HG03520 (cell line): ENCODE results near the gene TBX3.

ENCODE experiments used
- ATAC-seq: cut with Tn5 transposase; IDR thresholded peaks from one replicate; pipeline ENCODE4 v1.9.1; 2021; ENCODE audit warnings: mild to moderate bottlenecking, moderate library complexity; ENCODE audit not compliant: unreplicated experiment

The TBX3 gene

DNA sequence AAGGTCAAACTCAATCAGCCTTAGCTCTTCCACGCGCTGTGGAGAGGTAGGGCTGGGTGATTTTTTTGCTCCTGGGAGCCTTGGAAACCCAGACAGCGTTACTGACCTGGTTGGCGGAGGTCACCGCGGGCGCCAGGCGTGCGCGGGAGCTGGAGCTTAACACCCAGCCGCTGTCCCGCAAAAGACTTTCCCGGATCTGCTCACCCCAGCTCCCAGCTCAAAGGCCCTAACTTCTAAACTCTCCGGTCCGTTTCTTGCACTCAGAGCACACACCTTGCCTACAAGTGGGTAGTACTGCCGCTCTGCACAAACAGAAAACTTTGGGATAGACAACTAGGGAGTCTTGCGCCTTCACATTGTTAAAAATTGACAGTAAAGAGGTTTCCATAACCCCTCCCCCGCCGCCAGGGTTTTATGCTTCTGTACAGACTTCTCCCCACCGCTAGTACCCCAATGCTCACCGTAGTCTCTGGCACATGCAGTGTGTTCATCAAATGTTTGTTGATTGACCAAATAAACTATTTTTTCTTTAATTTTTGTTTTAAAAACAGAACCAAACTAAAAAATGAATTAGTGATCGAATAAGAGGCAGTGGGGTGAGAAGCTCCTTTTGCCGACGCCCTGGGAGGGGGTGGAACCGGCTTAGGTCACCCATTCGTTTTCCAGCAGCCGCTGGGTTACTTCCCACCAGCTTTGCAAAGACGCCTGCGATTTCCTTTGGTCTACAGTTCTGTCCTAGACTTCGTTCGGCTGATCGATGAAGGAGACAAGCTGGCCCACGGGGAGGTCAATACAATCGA lies 12.7 kb upstream of the TBX3 start:
- no peak for ATAC-seq

DNA sequence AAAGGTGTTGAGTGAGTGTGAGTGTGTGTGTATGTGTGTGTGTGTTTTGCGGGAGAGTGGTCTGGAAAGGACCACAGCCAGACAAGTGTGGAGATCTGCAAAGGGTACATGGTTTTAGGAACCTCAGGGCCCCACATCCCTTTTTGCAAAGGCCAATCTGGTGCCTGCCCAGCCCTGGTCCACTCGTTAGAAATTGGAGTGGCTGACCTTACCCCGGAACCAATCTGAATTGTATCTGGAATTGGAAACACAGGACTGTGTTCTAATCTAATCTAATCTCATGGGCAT lies 11.3 kb upstream of the TBX3 start:
- ATAC-seq = no peak

DNA sequence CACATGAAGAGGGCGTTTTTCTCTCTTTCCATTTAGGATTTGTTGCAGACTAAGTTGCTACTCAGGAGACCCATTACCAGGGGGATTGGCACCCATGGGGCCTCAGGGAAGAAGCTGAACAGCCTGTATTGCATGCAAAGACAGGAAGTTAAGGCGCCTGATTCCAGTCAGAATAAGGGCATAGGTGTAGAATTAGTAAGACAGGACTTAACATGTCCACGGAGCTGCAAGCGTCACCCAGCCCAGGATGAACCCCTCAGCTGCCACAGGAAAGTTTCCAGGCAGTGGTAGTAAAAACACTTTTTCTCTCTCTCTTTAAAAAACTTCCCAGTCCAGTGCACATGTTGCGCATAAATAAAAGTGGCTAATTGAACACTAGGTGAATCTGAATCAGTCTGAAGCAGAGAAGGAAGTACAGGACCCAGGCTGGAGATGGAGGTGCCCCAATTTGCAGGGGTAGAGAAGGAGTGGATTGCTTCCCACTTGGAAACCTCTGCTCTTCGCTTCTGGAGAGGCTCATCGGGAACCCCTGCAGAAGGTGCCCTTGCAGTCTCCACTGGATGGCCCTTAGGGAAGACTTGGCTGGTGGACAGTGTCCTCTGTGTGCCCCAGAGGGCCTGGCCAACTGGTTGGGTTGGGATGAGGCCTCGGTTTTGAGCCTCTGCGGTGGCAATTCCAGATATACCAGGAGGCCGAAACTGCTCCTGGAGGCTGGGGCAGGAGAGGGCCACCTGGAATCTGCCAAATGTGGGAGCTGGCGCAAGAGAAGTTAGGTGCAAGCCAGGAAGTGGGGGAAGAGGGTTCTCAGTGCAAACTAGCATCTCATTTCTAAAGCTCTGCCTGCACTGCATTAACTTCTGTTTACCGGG lies 10.7 kb upstream of the TBX3 start:
- ATAC-seq = no peak

DNA sequence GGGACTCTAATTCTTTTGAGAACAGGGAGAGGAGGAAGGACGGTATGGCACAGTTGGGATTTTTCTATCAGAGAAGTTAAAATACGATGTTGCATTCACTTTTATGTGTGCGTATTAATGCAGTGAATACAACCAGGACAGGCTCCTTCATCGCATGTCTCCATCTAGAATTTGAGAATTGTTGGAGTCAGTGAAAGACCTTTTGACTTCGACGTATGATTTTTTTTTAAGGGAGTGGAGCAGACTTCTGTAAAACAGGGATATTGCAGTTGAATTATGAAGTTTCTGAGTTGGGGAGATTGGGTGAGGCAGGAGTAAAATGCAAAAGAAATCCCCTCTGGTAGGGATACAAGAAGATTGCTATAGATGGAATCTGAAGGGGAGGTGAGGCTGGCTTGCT lies 9.6 kb upstream of the TBX3 start:
- ATAC-seq = no peak

DNA sequence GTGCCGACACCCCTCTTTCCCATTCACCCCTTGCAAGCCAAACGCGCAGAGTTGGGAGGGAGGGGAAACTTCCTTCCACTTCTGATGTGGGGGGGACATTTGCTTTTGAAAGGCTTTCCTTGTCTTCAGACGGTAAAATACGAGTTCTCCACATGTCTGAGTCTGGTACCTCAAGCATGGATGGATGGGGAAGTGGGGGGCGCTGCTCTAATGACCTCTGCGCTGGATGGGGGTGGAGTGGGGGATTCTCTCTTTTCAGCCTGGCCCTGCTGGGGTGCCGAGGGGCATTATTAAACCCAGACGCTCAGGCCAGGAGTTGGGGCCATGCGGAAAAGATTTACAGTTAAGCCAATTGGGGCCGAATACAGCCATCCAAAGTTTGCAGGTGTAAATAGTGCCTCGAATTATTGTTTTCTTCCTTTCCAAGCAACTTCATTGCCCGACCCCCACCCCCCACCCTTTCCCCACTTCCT lies 9.1 kb upstream of the TBX3 start:
- no peak for ATAC-seq

DNA sequence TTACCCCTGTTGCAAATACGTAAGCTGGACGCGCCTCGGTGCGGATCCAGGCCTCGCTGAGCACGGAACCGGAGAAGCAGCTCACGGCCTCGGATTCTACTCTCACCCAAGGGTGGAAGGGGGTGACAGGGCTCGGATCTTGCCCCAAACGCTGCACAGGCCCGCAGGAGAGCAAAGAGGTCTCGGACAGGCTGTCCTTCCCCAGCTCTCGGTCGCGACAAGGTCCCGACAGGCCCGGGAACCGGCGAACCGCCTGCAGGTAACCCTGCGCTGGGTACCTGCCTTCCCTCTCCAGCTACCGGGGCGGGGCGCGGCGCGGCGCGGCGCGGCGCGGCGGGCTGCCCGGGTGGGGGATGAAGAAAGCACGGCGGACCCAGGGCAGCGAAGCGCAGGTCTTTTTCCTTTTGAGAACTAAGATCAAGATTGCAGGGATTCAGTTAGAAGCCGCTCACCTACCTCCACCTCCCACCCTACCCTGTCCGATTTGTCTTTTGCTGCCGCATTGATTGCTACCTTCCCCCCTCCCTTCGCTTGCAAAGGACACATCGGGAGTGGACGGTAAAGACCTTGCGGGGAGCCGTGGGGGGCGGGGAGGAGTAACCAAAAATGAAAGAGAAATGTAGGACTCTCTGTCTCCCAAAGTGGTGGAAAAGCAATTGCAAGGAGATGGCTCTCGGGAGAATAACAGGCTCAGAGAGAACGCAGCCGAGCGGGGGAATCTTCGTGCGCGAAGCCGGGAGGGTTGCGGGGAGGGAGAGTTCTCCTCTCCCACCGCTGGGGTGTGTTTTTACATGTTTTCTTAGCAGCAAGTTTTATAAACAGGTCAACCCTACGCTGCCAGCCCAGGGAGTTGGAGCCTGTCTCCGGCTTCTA lies 8.4 kb upstream of the TBX3 start:
- ATAC-seq = no peak

DNA sequence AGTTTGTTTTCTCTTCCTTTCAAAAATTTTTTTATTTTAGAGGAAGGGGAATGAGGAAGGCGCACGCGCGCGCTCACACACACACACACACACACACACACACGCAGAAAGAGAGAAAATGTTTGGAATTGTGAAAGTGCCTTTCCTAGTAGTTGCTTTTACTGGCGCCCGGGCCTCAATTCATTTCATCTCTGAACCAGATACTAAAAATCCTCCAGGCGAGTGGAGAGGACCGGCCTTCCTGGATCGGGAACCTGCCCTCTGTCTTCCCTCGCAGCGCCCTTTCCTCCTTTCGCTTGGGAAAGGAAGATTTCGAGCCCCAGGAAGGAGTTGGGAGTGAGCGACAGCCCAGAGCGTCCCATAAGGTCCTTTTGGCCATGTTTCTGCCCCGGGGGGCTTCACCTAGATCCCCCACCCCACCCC lies 7.8 kb upstream of the TBX3 start:
- ATAC-seq = no peak

DNA sequence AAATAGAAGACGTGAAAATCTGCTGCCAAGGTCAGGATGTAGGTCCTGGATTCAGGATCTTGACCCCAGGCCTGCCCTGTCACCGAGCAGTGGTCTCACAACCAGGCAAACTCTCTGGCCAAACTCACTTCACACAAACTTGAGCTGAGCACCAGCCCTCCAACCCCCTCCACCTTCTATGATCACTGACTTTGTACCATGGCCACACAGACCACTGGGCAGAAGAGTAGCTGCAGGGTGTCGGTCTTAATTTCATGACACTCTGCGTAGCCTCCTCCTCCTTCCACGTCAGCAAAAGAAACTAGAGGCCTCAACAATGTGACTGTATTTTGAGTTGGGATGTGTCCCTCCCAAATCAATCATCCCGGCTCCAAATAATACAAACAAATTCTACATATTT lies 7.2 kb upstream of the TBX3 start:
- ATAC-seq = no peak

DNA sequence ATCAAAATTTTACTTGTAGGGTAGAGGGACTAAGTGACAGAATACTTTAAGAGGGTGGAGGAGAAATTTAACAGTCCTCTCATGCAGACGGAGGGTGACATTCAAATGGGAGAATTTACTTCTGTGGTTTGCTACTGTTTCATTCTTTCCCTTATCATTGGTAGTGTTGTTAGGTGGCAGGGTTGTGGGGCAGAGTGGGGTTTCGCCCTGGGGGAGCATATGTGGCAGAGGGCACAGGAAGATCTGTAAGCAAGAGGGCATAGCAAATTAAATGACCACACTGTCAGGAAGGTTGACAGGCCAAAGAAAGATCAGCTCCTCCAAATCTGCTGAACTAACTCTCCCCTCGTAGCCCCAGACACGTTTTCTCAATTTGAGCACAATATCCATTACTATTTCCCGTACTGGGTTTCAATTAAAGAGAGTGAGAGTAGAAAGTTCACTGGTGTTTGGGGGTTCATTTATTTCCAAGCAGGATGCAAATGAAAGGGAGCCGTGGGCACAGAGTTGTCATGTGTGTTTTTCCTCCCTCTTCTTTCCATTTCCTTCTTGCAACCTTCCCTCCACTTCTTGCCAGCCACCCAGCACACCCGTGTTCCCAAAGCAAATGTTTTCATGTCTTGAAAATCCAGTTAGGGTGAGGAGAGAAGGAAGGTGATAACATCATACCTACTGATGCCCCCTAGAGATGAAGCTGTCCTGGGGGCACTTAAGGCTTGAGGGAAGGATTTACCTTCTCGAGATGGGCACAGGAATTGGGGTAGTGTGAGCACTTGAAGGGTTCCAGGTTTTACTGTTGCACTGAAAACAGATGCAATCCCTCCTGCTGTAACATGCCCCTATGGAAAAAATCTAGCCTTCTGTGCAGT lies 6.5 kb upstream of the TBX3 start:
- ATAC-seq = no peak

DNA sequence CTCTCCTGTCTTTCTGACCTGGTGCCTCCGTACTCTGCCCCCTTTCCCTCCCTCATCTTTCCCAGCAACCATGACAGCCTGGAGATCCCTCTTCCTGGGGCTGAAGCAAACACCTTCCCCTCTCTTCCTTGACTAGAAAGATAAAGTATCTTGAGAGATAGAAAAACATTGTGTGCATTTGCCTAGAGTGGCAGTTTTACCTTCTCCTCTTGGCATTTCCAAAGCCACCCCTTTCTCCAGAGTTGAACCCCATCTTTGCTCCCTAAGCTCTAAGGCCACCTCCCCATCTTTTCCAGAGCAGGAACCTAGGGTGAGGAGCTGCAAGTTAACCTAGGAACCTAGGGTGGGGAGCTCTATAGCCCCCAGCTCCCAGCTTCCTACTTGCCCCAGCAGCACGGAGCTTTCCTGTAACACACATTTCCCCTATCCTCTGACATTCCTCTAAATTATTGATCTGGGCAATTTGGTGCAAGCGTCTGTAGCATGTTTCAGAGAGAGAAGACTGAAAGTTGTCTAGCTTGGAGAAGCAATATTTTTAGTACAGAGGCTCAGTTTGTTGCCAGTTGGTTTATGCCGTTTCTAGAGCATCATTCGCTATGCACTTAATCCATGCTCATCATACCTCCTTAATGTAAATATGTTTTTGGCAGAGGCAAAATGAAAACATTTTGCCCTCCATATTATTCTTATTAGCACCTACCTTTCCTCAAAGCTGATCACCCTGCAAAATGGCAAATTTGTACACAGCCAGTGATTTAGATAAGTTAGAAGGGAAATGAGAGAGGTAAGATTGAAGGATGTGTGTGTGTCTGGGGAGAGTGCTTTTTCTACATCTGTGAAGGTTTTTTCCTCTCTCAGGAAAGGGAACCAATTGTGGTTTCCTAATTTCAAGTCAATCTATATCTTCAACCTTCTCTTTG lies 5.4 kb upstream of the TBX3 start:
- ATAC-seq = no peak

DNA sequence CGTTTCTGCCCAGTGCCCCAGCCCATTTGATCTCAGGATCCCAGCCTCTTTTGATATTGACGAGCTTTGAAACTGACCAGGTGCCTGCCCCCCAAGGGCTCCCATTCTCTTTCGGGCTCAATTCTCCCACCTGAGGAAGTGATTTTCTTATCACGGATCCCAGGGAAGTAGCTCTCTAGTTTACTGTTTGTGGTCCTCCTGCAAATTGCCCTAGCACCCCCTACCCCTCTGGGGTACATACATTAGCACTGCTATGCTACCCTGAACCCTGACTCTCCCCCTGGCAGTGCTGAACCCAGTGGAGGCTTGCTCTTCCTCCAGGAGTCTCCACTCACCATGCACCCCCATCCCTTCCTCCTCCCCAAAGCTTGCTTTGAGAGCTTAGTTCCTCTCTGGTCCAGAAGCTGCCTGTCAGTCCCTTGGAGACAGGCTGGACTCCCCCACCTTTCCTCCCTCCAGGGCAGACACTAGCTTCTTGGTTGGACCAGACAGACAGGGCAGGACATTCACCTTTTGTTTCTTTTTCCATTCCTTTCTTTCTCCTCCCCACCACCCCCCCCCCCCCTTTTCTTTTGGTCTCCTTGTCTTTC lies 4.4 kb upstream of the TBX3 start:
- no peak for ATAC-seq

DNA sequence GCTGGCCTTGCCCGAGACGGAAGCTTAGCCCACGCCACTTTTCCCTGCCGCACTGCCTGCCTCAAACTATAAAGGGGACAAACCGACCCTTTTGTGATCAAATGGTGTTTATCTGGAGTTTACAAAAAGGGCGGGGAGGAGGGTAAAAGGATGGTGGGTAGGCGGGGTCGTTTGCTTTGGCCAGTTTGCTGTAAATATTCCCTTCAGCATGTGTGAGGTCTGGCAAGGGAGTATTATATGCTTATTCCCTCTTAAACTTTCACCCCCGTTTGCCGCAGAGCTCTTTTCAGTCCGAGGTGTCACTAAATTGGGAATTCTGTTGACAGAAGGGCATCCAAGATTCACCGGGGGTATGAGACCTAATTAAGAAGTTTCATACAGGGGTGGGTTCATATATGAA lies 3.8 kb upstream of the TBX3 start:
- ATAC-seq = no peak

DNA sequence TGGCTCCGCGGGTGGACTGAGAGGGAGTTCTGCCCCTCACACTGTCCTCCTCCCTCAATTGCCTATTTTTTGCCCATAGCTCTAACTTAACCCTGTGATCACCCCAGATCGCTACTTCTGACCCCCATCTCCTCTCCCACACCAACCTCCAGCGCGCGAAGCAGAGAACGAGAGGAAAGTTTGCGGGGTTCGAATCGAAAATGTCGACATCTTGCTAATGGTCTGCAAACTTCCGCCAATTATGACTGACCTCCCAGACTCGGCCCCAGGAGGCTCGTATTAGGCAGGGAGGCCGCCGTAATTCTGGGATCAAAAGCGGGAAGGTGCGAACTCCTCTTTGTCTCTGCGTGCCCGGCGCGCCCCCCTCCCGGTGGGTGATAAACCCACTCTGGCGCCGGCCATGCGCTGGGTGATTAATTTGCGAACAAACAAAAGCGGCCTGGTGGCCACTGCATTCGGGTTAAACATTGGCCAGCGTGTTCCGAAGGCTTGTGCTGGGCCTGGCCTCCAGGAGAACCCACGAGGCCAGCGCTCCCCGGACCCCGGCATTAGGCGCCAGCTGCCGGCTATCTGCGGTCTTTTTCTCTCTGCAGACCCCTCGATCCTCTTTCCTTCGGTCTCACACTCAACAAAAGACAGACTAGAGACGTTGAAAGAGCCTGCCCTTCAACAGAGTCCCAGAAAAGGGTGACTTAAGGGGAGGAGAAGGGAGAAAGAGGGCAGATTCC lies 3.0 kb upstream of the TBX3 start:
- ATAC-seq = no peak

DNA sequence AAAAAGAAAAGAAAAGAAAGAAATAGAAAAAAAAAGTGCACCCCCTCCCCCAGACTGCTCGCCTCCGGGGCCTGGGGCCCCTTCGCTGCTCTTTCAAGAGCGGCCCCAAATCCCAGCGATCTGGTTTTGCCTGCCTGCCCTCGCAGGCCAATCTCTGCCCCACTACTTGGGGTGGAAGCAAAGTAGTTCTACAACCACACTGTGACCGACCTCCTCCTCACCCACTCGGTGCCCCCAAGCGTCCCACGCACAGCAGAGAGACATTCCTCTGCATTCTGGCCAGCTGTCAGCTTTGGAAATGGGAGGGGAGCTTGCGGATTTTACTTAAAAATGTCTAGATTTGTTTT lies 2.4 kb upstream of the TBX3 start:
- ATAC-seq = no peak

DNA sequence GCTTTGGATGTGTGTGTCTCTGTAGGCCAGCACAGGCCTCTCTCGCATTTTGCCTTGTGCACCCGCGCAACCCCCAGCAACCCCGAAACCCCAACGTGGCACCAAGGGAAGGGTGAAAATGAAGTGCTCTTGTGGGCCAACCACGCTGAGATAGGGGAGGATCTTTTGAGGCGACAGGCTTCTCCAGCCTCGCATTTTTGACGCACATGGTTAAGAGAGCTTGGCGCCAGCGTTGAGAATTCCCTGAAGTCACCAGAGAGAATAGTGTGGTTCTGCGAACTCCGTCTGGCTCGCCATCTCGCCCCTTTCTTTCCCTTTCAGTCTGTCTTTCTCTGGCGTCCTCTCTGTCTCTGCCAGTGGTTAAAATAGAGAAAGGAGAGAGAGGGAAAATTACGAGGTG lies 1.9 kb upstream of the TBX3 start:
- ATAC-seq = no peak

DNA sequence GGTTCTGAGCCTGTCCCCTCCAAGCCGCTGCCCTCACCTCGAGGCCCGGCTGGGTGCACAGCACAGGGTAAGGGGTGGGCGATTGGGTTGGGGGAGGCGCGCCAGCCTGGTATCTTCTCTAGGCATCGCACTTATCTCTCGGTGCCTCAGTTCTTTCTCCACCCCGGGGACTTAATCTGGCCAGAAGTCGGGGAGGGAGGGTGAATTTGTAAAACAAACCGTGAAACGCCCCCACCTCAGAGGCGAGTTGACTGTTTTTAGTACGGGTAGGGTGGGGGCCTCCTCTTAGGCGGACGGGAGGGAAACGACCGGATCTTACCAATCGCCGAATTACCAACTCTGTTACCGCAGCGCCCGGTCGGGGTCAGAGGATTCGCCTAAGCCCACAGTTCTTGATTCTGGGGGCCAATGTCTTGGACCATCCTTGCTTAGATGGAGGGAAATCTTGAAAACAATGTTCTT lies 1.4 kb upstream of the TBX3 start:
- no peak for ATAC-seq

DNA sequence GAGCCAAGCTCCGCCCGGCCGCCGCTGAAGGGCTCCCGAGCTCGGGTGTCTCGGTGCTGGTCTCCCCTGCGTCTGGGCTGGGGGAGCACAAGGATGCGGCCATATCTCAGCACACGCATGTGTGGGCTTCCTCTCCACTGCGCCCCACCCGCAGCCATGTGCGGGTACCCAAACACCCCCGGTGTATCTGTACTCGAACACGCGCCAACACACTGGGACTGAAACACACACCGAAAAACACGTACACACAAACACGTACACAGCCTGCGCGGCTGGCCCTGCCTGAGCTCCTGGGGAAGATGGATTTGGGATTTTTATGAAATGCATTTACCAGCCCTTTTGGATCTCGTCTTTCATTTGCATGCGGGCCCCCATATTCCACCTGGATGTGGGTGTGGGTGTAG lies 897 bp upstream of the TBX3 start:
- ATAC-seq = no peak

DNA sequence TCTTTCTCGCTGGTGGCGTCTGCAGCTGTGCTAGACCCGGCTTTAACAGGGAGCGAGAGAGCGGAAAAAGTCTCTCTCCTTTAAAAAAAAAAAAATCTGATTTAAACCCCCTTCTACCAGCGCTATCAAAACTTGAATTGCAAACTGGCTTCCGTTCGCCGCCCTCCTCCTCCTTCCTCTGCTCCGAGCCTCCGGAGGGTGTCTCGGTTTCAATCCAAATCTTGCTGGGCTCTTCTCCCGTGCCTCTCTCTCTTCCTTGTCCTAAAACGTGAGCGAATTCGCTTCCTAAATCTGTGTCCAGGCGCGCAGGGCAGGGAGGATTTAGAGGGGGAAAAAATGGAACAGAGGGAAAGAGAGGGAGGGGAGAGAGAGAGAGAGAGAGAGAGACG lies 272 bp downstream of the TBX3 start:
- no peak for ATAC-seq
